Measurements from ENCODE around the gene ADD1.

Gene ADD1

GRCh38 chr4:2836391-2836859 is 7.2 kb upstream of the ADD1 start:
- no peak for DNase-seq

DNA sequence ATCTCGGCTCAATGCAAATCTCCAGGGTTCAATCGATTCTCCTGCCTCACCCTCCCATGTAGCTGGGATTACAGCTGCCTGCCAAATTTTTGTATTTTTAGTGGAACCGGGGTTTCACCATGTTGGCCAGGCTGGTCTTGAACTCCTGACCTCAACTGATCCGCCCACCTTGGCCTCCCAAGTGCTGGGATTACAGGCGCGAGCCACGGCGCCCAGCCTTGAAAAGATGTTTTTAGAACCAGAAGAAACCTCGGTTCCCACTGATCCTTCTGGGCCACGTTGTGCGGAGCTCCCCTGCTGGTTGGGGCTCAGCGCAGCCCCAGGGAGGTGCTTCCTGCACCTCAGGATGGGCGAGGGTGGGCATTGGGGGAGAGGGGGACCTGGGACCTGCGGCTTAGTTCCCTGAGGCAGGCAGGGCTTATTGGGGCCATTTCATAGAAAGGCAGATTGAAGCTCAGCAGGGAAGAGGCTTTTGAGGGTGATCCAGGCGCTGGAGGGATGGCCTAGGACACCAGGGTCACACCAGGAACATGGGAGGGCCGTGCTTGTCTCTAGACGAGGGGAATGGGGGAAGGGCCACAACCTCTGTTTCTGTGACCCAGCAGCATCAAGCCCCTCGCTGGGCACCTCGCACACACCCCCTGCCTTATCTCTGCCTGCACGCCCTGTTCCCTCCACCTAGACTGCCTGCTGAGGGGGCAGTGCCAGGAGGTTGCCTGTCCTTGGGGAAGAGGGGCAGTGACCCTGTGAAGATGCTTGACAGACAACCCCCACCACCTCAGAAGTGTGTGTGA is 6.3 kb upstream of the ADD1 start:
- no peak for DNase-seq

GRCh38 chr4:2837904-2838496 is 5.6 kb upstream of the ADD1 start:
- DNase-seq = peak; percentile 47

DNA sequence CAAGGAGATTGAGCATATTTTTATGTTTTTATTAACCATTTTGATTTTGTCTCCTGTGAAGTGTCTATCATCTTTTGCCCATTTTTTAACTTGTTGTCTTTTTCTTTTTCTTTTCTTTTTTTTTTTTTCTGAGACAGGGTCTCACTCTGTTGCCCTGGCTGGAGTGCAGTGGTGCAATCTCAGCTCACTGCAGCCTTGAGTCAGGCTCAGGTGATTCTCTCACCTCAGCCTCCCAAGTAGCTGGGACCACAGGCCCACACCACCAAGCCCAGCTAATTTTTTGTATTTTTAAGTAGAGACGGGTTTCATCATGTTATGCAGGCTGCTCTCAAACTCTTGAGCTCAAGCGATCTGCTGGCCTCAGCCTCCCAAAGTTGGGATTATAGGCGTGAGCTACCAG is 4.6 kb upstream of the ADD1 start:
- DNase-seq = no peak

DNA sequence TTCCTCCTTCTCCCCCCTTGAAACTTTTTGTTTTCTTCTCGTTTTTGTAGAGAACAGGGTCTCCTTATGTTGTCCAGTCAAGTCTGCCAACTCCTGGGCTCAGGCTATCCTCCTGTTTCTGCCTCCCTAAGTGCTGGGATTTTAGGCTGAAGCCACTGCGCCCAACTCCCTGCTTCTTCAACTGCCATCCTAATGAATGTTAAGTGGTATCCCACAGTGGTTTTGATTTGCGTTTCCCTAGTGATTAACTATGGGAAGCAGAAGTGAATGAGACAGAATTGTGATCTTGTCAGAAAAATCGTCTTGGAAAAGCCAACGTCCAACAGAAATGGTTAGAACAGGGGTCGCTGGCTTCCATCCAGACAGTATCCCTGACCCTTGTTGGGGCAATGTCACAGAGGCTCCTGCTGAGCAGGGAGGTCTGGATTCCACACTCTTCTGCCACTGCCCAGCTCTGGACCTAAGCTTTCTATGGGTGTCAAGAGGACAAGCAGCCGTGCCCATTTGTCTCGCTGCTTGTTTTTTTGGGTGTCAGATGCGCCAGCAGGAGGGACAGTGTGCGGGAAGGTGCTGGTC is 869 bp upstream of the ADD1 start:
- no peak for DNase-seq

DNA sequence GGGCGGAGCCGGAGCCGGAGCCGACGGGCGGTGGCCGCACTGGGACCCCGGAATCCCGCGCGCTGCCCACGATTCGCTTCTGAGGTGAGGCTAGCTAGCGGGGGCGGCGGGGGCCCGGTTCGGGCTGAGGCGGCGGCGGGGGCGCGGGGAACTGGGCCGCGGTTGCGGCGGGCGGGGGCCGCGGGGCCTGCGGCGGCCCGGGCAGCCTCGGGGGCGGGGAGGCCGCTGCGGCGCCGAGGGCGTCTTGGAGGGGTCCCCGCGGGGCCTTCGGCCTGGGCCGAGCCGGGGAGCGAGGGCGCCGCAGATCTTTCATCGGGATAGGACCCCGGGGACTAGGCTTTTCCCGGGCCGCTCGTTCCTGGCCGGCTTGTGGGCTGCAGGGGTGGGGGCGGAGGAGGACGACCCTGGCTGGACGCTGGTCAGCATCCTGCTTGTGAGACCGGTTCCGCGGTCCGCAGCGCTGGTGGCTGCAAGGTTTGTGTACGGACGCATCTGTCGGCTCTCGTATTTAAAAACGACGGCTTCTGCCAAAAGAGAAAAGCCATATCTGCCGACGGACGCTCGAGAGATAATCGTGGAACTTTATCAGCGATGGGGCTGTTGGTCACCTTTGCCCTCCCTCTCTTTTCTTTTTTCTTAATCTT is 419 bp downstream of the ADD1 start:
- no peak for DNase-seq

- DNase-seq = no peak
Observed at GRCh38 chr4:2846172-2846571, 2.5 kb downstream of the ADD1 start.

DNA sequence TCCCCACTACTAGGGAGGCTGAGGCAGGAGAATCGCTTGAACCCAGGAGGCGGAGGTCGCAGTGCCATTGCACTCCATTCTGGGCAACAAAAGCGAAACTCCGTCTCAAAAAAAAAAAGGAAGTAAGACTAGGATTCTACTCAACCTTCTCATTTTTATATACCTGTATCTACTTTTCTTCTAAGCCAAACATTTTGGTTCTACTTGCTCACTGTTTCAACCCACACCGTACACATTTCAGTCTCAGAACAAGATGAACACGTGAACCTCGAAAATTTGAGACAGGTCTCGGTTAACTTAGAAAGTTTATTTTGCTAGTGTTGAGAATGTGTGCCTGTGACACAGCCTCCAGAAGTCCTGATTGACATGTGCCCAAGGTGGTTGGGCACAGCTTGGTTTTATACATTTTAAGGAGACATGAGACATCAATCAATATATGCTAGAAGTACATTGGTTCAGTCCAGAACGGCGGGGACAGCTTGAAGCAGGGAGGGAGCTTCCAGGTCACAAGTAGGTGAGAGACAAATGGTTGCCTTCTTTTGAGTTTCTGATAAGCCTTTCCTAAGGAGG is 3.7 kb downstream of the ADD1 start:
- DNase-seq = no peak

- DNase-seq = no peak
Observed at GRCh38 chr4:2848449-2848848, 4.8 kb downstream of the ADD1 start.

GRCh38 chr4:2849267-2850152 is 5.9 kb downstream of the ADD1 start:
- DNase-seq = no peak

DNA sequence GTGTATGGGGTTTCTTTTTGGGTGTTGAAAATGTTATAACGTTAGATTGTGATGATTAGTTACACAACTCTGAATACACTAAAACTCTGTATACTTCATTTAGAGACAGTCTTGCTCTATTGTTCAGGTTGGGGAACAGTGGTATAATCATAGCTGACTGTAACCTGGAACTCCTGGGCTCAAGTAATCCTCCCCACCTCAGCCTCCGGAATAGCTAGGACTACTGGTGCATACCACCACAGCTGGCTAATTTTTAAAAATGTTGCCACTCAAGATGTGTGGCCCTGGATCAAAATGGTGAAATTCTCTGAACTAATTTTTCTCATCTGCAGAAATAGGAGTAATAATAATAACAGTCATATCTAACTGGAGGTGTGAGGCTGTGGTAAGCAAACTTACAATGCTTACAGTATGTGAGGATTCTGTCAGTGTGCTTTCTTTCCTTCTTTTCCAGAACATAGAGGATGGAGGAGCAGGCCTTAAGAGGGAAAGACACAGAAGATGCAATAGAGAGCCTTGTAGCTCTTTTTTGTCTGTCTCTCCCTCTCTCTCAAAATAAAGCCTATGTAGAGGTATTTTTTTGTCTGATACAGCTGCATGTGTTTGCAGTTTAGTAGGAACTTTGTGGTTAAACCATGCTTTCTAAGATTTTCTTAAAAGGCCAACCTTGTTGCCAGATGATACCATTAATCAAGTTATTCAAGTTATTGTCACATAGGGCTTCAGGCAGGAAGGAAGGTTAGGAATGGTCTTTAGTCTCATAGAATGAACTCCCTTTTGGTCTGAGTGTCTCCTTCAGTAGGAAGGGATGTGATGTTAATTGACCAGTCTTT is 7.5 kb downstream of the ADD1 start:
- DNase-seq = no peak

GRCh38 chr4:2852481-2852921 is 8.9 kb downstream of the ADD1 start:
- DNase-seq = peak; percentile 17

DNA sequence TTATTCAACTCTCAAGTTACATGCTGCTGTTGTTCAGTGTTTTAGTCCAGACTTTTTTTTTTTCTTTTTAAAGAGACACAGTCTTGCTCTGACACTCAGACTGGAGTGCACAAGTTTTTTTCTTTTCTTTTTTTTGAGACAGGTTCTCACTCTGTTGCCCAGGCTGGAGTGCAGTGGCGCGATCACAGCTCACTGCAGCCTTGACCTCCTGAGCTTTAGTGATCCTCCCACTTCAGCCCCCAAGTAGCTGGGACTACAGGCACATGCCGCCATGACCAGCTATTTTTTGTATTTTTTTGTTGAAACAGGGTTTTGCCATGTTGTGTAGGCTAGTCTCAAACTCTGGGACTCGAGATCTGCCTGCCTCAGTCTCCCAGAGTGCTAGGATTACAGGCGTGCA is 11.9 kb downstream of the ADD1 start:
- no peak for DNase-seq

DNA sequence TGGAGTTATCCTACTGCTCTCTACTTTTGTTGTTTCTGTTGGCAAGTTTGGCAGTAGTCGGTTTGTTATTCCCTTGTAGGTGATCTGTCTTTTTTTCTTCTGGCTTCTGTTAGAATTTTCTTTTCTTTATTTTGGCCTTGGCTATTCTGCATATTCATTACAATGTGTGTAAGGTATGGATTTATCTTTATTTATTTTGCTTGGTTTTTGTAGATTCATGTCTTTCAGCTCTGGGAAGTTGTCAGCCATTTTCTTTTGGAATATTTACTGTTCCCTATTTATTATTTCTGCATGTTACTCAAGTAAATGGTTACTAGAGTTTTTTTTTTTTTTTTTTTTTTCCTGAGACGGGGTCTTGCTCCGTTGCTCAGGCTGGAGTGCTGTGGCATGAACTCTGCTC is 12.6 kb downstream of the ADD1 start:
- DNase-seq = no peak

DNA sequence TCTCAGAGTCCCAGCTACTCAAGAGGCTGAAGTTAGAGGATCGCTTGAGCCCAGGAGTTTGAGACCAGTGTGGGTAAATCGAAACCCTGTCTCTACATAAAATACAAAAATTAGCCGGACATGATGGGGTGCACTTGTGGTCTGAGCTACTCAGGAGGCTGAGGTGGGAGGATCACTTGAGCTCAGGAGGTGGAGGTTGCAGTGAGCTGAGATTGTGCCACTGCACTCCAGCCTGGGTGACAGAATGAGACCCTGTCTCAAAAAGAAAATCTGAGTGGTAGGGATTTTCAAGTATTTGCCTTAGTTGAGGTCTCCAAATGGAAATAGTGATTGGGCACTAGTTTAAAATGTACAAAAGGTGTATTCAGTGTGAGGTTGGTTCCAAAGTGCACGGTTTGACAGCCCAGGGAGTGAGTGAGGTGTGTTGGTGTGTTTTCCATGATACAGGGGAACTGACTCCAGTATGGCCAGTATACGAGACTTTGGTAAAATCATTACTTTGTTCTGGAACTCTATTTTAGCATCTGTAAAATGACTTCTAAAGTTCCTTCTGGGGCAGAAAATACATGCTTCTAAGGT is 13.8 kb downstream of the ADD1 start:
- DNase-seq = no peak

- no peak for DNase-seq
Observed at GRCh38 chr4:2858451-2859217, 15.0 kb downstream of the ADD1 start.

GRCh38 chr4:2859514-2859913 is 15.9 kb downstream of the ADD1 start:
- DNase-seq = no peak

GRCh38 chr4:2860391-2861348 is 17.0 kb downstream of the ADD1 start:
- DNase-seq = no peak
